Frontal cortex (tissue), 4 donors: ENCODE data around the gene UBE4B. TPM values are rescaled to one million over a fixed set of nuclear protein-coding genes. Genes with fewer than 3 reads are reported as not detected.

Source experiments
- DNase-seq, 2 donors: peaks; one replicate each; pipeline ENCODE4 v3.0.0; 2012; ENCODE audit warnings: low spot score in 2 of 2
- FAIRE-seq: peaks from 2 replicates; lab custom pipeline; 2012; peaks lifted over from hg19 to GRCh38; lab: Jason Lieb, UNC
- total RNA-seq: library from RNA; depleted of rRNA; stranded (reverse); fragments of >200 nt; gene quantifications from one replicate; pipeline ENCODE4 v1.2.3, GENCODE V29; 2014
- donor health status: control.
- donor health status: control.
- donor health status: control.

Gene UBE4B
- total RNA-seq, 1 donor from 2014 or later: 27.3 TPM

- DNase-seq: no peak
- no peak for FAIRE-seq
These were observed 1.3 kb upstream of the UBE4B start for GRCh38 chr1:10031461-10031860.

GRCh38 chr1:10033359-10033845 lies 644 bp downstream of the UBE4B start:
- FAIRE-seq (no peak), DNase-seq (peak in 1 of 2 donors; percentile 22)

DNA sequence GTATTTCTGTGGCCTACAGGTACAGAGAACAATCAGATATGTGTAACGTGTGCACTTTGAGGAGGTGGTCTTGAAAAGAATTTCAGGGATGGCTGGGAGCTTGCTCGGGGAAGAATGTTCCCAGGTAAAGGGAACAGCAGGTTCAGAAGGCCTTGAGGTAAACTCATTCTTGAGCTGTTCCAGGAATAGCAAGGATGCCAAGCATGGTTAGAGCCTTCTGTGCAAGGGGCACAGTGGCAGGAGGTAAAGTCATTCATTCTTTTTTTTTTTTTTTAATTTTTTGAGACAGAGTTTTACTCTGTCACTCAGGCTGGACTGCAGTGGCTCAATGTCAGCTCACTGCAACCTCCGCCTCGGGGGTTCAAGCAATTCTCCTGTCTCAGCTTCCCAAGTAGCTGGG lies 10.0 kb downstream of the UBE4B start:
- FAIRE-seq (no peak), DNase-seq (no peak)

GRCh38 chr1:10045480-10046355 lies 13.0 kb downstream of the UBE4B start:
- DNase-seq: no peak
- FAIRE-seq: no peak

- no peak for DNase-seq
- no peak for FAIRE-seq
These were observed 13.8 kb downstream of the UBE4B start for GRCh38 chr1:10046356-10047085.

DNA sequence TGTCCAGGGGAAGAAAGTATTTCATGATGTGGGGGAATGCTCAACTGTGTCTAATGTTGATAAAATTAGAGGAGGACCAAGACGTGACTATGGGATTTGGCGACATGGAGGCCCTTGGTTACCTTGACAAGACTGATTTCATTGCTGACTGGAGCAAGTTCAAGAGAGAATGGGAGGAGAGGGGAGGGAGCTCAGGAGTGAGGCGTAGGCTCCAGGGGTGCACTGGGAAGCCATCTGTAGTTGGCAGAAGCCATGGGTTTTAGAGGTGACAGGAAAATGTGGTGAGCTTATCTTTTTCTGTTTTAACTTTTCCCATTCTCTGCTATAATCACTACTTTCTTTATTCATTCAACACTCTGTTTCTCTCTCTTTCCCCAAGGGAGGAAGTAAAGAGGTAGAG lies 15.8 kb downstream of the UBE4B start:
- DNase-seq: no peak
- FAIRE-seq: no peak

GRCh38 chr1:10050611-10051010 lies 17.9 kb downstream of the UBE4B start:
- FAIRE-seq (no peak), DNase-seq (no peak)

GRCh38 chr1:10051656-10052055 lies 18.9 kb downstream of the UBE4B start:
- FAIRE-seq: no peak

DNA sequence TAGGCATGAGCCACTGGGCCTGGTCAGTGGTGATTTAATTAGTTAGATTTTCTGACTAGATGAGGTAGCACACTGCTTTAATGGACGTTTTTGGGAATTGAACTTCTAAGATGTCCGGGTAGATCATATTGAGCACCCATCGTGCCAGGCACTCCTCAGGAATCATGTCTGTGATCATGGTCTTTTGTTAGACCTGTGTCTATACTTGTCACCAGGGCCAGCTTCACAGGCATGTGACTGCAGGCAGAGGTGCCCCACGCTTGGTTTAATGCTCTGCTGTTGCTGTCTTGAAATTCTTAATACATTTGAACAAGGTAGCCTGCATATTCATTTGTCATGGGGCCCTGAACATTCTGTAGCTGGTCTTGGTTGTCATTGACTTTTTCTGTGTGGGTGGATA lies 19.6 kb downstream of the UBE4B start:
- FAIRE-seq (no peak), DNase-seq (no peak)

More at GRCh38 chr1:10051656-10052055, 18.9 kb downstream of the UBE4B start:
- DNase-seq: no peak

GRCh38 chr1:10054465-10054864 lies 21.7 kb downstream of the UBE4B start:
- DNase-seq (no peak), FAIRE-seq (no peak)

DNA sequence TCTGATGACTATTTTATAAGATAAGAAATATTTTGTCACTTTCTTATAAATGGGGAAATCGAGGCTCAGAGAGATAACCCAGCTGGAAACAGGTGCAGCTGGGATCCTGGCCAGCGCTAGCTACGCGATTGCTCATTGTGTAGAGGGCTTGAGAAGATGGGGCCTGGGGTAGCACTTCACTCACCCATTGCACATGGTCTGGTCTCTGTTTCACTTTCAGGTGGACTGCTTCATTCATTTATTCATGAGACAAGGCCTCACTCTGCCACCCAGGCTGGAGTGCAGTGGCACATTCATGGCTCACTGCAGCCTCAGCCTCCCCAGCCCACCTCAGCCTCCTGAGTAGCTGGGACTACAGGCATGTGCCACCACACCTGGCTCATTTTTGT lies 23.8 kb downstream of the UBE4B start:
- FAIRE-seq (no peak), DNase-seq (no peak)

DNA sequence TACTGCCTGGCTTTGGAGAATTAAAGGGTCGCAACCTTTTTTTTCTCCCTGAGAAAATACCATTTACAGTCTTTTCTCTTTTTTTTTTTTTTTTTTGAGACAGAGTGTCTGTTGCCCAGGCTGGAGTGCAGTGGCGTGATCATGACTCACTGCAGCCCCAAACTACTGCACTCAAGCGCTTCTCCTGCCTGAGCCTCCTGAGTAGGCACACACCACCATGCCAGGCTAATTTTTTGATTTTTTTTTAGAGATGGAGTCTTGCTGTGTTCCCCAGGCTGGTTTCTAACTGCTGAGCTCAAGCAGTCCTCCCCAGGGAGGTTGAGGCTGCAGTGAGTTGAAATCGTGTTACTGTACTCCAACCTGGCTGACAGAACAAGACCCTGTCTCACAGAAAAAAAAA lies 24.6 kb downstream of the UBE4B start:
- DNase-seq: no peak
- FAIRE-seq: no peak

- no peak for DNase-seq
- no peak for FAIRE-seq
These were observed 25.0 kb downstream of the UBE4B start for GRCh38 chr1:10057796-10058195.

DNA sequence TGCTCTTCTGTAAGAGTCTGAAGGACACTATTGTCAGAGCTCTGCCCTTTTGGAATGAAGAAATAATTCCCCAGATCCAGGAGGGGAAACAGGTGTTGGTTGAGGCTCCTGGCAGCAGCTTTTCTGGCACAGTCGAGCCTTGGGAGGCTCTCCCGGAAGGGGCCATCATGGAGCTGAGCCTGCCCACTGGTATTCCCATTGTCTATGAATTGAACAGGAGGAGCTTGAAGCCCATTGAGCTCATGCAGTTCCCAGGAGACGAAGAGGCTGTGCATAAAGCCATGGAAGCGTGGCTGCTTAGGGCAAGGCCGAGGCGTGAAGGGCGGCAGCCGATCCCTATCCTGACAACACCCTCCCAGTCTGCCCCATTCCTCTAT lies 26.6 kb downstream of the UBE4B start:
- FAIRE-seq: no peak
- DNase-seq: no peak

- FAIRE-seq (no peak), DNase-seq (no peak)
These were observed 27.7 kb downstream of the UBE4B start for GRCh38 chr1:10060311-10061100.

DNA sequence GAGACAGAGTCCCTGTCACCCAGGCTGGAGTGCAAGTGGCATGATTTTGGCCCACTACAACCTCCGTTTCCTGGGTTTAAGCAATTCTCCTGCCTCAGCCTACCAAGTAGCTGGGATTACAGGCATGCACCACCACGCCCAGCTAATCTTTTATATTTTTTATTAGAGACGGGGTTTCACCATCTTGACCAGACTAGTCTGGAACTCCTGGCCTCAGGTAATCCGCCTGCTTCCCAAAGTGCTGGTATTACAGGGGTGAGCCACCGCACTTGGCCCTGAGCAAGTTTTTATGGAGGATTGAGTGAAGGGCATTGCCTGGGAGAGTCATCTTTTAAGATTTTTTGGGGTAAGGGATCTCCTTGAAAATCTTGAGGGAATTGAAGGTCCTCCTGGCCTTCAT lies 28.5 kb downstream of the UBE4B start:
- FAIRE-seq (no peak), DNase-seq (no peak)

DNA sequence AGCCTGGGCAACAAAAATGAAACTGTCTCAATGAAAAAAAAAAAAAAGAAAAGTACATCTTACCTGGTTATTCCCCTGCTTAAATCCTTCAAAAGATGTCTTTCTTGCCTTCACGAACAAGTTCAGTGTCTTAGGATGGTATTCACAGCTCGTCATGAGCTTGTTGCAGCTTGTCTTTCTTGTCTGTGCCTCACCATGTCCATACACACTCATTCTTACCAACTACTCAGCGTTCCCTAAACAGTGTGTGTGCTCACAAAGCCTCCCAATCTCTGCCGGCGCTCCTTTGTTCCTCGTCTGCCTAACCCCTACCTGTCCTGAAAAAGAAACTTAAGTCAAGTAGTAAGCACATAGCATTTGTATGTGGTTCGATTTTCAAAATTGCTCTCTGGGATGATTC lies 31.1 kb downstream of the UBE4B start:
- DNase-seq: no peak
- no peak for FAIRE-seq

- DNase-seq: no peak
- FAIRE-seq: no peak
These were observed 31.9 kb downstream of the UBE4B start for GRCh38 chr1:10064416-10065343.

DNA sequence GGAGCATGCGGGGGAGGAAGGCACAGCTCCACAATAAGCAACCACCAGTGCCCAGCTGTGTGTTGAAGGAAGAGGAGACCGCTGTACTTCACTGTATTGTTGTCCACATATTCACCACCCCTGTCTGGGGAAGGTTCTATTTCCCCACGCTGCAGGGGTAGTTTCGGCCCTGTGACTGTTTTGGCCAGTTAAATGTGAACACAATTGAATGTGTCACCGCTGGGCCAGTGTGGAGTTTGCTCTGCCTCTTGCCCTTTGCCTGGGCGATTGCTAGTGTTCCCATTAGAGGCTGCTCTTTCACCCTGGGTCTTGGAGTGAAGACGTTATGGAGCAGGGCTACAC lies 32.6 kb downstream of the UBE4B start:
- DNase-seq (no peak), FAIRE-seq (no peak)
